Tibial nerve (tissue), 4 donors: ENCODE measurements around the gene GPR22.

ENCODE experiments used
- CTCF ChIP-seq, 5 experiments: fragments of 200-600 bp in 3 of 5; fragments of 450-650 bp in 2 of 5; sonication (generic) in 3 of 5; IDR thresholded peaks; one replicate each; pipeline ENCODE4 v1.5.1; 2016 to 2019; ENCODE audit warnings: antibody characterized with exemption in 5 of 5, mild to moderate bottlenecking in 3 of 5, moderate library complexity in 2 of 5
- EP300 ChIP-seq, 2 donors: sonication (generic); formaldehyde crosslinking; IDR thresholded peaks; one replicate each; pipeline ENCODE4 v1.6.1; 2017; ENCODE audit warnings: antibody characterized with exemption in 2 of 2, mild to moderate bottlenecking in 1 of 2

- TF ChIP-seq CTCF (IDR thresholded peaks at IDR 0.05), result no peak
- TF ChIP-seq EP300 (IDR thresholded peaks at IDR 0.05), result no peak
Observed at GRCh38 chr7:107468824-107469223, 1.0 kb upstream of the GPR22 start.
